ENCODE results near the gene CCDC142.
A peak's percentile ranks its signal among the peaks of the same experiment; 100 is the strongest.

CCDC142 gene

DNA sequence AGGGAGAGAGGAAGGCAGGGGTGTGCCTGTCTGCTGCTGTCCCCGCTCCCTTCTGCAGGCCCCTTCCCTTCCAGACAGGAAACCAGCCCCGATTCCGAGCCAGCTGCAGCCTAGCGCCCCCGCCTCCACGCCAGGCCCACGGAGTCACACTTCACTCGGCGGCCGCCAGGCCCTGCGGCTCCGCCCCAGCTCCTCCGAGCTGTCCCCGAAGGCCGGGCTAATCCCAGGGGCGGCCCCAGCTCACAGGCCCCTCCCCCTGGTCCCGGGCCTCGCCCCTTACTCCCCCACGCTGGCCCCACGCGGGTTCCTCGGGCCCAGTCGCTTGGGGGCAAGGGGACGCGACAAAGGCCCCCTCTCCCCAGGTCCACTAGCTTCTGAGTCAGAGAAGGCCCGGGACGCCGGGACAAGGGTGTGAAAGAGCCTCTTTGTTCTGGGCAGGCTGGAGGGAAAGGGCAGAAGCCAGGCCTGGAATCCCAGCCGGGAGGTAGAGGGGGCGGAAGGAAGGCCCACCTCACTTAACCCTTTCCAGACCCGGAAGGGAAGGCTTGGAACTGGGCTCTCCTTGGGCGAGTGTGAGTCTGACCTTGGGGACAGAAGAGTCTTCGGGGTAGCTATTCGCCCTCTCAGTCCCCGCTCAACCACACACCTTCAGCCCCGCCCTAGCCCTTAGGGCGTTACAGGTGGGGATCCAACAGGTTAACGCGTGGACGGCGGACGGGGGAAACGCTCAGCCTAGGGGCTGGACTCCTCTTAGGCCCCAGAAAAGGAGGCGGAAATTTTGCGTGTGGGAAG is 42.2 kb downstream of the CCDC142 start:
- DNase-seq: peak; percentile 74

DNA sequence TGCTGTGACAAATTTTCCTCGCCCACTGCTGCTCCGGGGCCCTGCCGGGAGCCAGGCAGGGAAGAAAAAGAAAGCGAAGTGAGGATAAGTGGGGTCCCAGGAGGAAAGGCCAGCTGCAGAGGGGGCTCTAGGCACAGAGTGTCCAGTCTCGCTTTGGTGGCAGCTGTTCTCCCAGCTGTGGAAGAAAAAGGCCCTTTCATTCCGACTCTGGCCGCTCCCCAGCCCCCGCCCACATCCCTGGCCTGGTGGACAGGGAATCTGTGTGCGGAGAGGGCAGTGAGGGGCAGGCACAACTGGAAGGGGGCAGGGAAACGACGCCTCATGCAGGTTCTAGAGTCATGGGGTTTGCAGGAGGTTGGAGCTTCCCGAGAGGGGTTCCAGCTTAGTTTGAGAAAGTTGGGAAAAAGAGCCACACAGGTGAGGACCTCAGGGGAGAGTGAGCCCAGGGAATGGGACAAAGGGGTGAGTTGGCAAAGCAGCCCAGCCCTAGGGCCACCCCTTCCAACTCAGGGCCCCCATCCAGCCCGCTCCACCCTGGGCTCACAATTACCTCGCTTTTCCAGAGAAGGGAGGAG is 42.9 kb downstream of the CCDC142 start:
- DNase-seq: no peak

DNA sequence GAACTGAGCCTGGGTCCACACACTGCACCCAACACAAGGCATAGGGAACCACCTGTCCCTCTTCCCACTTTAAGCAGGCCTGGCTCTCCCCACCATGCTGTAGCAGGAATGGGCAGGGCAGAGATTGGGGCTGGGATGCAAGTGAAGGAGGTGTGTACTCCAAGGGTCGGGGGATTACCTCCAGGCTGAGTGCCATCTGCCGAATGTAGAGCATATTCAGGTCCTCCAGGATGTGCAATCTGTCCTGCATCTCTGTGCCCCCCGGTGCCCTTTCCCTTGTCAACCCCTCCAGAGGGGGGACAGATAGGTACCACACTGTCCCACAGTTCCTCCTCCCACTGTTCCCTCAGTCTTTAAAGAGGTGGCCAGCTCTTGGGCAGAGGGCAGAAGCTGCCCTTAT is 43.4 kb downstream of the CCDC142 start:
- DNase-seq: no peak

DNA sequence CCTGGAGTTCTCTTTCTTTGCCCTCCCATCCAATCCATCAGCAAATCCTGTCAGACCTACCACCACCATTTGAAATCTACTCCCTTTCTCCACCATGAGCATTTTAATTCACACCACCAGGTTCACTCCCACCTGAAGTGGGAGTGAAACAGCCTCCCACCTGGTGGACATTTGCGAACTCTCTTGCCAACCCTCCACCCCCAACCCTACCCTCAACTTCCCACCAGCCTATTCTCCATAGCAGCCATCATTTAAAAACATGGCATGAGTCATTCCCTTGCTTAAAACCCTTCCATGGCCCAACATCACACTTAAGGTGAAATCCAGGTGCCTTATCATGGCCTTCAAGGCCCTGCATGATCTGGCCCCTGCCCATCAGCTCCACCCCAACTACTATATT is 44.5 kb downstream of the CCDC142 start:
- DNase-seq: no peak

DNA sequence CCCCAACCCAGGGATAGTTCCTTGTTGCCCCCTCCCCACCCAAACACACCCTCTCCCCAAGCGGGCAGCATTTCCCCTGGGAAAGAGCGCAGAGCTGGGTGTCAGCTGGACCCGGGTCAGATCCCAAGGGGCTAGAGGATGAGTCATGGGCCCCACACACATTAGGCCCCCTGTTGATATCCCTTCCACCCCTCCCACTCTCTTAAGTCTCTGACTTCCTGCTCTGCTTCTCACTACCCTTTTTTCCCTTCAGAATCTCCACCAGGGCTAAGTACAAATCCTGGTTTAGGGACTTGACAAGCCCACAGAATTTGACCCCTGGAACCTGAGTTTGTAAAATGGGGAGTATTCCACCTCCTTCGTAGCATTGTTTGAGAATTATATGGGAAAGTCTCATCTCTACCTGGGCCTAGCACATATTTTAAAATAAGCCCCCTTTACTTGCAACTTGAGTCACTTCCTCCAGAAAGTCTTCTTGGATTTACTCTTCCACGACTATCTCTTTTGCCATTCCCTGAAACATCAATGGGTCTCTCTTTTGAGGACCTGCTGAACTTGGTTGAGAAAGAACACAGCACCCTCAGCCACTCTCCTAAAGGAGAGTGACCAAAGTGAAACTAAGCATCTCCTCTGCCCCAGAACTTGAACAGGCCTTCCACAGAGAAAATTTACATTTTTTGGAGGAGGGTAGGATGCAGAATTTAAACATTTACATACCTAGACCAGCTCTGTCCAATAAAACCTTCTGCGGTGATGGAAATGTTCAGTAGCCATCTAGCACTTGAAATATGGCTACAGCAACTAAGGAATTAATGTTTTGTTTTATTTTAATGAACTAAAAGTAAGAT is 45.7 kb downstream of the CCDC142 start:
- no peak for DNase-seq

DNA sequence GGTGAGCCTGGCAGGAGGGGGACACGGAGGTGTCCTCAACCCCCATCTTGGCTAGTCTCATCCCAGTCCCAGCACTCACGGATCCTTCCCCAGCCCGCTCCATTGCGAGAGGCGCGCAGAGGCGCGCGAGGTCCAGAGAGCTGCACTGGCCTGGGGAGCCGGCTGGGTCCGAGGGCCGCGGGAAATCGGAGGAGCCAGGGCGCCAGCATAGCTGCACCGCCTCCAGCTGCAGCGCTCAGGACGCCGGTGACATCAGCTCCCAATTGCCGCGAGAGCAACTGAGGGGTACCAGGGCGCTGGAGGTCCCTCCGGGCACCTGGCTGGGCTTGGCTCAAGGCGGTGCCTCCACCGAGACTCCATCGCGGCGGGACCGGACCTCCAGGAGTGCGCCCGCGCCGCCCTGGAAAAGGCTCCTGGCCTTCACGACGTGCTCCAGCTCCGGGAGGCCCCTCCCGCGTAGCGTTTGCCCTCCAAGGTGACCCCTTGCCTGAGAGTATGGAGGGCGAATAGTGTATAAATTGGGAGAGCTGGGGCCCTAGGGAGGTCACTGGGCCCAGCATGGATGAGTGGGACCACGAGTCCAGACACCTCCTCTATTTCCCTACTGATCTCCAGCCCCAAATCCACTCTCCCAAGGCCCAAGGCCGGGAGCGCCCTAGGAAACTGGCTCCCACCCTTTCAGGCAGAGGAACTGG is 46.5 kb downstream of the CCDC142 start:
- DNase-seq: no peak

DNA sequence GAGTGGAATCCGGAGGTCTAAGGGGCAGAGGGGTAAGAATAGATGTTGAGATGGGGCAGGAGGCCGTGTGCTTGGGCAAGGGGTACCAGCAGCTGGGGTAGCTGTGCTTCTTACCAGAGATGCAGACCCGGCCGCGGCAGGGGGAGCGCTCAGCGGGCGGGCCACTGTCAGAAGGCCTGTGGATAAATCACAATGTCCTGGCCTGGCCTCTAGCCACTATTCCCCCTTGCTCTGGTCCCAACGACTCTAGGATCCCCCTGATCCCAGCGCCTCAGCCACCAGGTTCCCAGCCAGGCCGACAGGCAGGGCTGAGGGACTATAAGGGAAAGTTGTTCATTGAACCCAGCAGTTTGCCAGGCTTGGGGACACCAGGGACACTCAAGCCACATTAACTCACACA is 52.3 kb downstream of the CCDC142 start:
- no peak for DNase-seq

DNA sequence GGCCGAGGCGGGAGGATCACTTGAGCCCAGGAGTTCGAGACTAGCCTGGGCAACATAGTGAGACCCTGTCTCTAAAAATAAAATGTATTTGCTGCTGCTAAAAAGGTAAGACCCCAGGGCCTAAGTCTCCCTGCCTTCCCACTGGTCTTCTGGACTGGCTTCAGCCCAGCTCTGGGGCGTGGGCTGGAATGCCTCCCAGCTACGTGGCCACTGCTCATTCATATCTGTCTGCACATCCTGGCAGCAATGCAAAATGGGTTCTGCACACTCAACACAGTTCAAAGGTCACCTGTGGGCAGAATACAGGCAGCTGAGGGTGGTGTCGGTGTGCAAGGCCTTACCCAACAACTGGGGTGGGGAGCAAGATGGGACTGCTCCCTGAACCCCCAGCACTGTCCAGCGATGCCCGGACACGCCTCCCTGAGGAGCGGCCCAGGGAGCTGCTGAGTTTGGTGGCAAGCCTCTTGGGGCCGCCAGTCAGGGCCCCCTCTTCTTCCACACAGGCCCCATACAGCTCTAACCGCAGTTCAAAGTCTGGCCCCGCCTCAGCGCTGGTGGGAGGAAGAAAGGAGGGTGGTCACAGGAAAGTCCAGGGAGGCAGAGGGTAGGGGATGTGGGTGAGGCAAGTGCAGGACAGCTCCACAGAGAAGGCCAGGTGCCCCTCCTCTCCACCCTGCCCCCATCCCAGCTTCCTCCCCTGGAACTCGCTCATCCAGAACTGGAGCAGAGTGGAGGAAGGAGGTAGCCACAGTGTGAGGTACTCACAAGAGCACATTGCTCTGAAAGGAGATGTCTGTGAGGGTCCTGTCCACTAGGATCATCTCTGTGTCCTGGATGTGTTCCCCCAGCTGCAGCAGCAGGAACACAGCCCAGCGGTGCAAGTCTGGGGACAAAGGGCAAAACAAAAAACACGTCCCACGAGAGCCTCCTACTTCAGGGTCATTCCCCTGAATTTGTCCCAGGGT is 53.0 kb downstream of the CCDC142 start:
- no peak for DNase-seq

DNA sequence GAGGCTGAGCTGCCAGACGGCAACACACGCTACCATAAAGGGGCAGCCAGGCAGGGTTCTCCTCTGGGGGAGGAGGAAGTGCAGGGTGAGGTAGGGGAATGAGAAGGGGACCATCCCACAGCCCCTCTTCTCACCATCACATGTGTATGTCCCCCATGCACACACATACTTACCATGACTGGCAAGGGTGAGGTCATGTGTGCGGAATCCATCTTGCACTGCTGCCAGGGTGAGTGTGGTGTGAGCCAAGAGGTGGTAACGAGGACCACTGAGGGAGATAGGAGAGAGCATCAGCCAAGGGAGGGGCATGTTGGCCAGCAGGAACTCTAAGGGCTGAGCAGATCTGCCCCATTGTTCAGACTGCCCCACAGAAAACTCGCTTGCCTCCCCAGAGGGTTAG is 54.1 kb downstream of the CCDC142 start:
- no peak for DNase-seq

DNA sequence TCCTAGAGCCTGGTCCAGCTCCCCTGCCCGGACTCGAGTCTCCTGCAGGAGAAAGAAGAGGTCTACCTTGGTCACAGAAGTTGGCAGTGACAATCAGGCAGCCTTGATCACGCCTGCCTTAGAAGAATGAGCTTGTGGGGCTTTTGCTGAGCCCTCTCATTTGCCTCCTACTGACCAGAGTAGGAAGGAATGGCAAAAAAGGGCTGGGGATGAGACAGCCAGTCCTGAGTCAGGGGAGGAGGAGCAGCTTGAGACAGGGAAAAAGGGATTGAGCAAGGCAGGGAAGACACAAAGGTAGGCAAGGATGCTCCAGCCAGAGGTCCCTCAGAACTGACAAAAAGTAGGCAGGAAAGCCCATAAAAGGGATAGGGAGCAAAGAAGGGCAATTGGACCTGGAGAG is 55.2 kb downstream of the CCDC142 start:
- no peak for DNase-seq

DNA sequence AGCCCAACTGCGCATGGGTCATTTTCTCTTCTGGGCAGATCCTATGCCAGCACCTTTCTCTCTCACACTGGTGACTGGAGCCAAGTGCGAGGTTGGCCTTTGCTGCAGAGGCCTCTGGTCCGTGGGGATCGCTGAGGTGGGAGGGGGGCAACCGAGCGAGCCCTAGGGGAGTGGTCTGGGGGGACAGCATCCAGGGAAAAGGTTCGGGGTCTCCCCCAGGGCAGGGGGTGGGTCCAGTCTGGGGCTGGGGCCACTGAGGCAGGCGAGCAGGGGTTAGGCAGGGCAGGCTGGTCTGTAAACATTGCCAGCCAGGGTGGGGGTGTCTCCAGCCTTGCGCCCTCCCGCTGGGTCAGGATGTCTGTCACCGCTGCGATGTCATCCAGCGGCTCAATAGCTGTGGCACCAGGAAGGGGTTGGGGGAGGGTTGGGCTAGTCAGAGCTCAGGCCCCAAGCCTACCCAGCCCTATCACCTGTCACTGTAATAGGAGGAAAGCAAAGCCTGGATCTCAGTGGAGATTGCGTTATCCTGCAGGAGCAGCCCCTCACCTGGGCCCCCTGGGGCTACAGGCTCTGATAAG is 56.5 kb downstream of the CCDC142 start:
- no peak for DNase-seq

DNA sequence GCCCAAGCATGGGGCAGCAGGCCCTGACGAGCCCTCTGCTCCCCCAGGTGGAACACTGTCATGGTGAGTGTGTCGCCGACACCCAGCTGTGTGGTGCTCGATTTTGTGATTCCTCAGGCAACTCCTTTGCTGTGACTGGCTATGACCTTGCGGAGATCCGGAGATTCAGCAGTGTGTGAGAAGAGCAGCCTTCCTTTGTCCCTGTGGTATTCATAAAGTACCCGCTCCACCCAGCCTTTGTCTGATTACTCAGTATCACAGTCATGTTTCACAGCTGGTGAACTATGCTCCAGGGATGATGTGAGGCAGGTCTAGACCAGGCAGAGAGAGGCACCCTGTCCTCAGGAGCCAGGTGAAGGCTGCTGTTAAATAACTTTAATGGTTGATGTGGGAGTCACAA is 57.3 kb downstream of the CCDC142 start:
- DNase-seq: peak; percentile 19

DNA sequence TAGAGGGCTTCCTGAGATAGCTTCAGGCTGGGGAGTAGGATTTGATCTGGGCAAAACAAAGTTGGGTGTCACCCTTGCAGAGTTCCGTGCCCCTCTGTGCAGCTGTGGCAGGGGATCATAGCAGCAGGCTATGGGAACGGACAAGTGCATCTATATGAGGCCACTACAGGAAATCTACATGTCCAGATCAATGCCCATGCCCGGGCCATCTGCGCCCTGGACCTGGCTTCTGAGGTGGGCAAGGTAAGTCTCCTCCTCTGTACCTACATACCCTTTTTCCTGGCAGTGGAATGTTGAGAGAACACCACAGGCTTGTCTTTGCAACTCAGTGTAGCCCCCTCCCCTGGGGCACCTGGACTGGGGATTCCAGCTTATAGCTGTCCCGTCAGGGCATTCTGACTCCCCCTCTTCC is 57.8 kb downstream of the CCDC142 start:
- DNase-seq: no peak

DNA sequence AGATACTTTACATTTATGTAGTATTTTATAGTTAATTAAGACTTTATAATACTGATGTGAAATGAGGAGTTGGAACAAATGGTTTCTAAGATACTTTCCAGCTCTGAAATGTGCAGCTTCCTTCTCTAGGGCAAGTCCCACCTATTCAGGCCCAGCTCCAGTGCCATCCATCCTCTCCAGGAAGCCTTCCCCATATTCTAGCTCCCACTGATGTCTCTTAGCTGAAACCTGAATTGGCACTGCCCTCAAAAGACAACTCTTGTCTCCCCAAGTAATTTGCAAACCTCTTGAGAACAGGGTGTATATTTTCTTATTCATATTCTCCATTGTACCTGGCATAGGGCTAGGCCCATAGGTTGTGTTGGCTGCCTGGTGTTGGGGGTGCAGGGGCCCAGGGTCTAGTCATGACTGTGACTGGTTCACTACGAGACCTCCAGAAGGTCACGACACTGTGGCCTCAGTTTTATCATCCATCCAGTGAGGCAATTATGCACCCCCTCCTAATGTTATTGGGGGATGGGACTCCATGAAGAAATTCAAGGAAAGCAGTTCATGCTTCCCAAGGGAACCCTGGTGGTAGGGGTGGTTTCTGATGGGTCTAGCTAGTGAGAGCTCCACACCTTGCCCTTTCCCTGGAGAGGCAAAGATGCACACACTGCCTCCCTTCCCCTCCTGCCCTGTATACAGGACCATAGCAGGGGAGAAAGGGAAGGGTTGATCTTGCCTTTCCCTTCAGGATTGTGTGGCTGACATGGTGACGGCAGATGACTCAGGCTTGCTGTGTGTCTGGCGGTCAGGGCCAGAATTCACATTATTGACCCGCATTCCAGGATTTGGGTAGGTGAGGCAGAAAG is 58.4 kb downstream of the CCDC142 start:
- DNase-seq: no peak

Data from kidney glomerular epithelial cell (primary cell).